HG03342 (cell line): ENCODE results near the gene DHFR2.
A peak's percentile ranks its signal among the peaks of the same experiment; 100 is the strongest.
"Not testable (repeated sequence)": the region's sequence is repeated elsewhere in the genome, so short reads cannot be mapped to it uniquely, and the experiment has no call there.

Experiments
- ATAC-seq: cut with Tn5 transposase; IDR thresholded peaks from one replicate; pipeline ENCODE4 v1.9.1; 2021; ENCODE audit warnings: mild to moderate bottlenecking, moderate library complexity; ENCODE audit not compliant: unreplicated experiment

Gene DHFR2

GRCh38 chr3:94062513-94063404 lies at the start of gene DHFR2, which contains the start of gene NSUN3:
DHFR2 (minus strand) TSS chr3:94062916; CDS start chr3:94061511, 1,405 bp downstream.
NSUN3 (plus strand) TSS chr3:94063061; CDS start chr3:94063127, 66 bp downstream.
- ATAC-seq, result peak; percentile 92

- no peak for ATAC-seq
These were observed 48.1 kb upstream of the DHFR2 start for GRCh38 chr3:94110854-94111253.

- ATAC-seq, result not testable (repeated sequence)
These were observed 47.5 kb upstream of the DHFR2 start for GRCh38 chr3:94110232-94110631.

- no peak for ATAC-seq
These were observed 43.6 kb upstream of the DHFR2 start for GRCh38 chr3:94106268-94106667.

- ATAC-seq, result no peak
These were observed 39.1 kb upstream of the DHFR2 start for GRCh38 chr3:94101860-94102259.

- ATAC-seq, result no peak
These were observed 36.6 kb upstream of the DHFR2 start for GRCh38 chr3:94099311-94099710.

GRCh38 chr3:94098452-94098851 lies 35.7 kb upstream of the DHFR2 start:
- ATAC-seq, result no peak

- no peak for ATAC-seq
These were observed 32.4 kb upstream of the DHFR2 start for GRCh38 chr3:94095111-94095510.

- ATAC-seq, result no peak
These were observed 30.4 kb upstream of the DHFR2 start for GRCh38 chr3:94093151-94093550.

GRCh38 chr3:94092086-94092485 lies 29.4 kb upstream of the DHFR2 start:
- no peak for ATAC-seq

- ATAC-seq, result no peak
These were observed 26.4 kb upstream of the DHFR2 start for GRCh38 chr3:94089126-94089525.

- ATAC-seq, result peak; percentile 69
These were observed 20.5 kb upstream of the DHFR2 start for GRCh38 chr3:94083261-94083660.

GRCh38 chr3:94082391-94082937 lies 19.7 kb upstream of the DHFR2 start:
- no peak for ATAC-seq

GRCh38 chr3:94081884-94082283 lies 19.2 kb upstream of the DHFR2 start:
- ATAC-seq, result no peak

- ATAC-seq, result not testable (repeated sequence)
These were observed 17.8 kb upstream of the DHFR2 start for GRCh38 chr3:94080552-94080951.

GRCh38 chr3:94076055-94076454 lies 13.3 kb upstream of the DHFR2 start:
- no peak for ATAC-seq

GRCh38 chr3:94071713-94072284 lies 9.1 kb upstream of the DHFR2 start:
- peak; percentile 50 for ATAC-seq

GRCh38 chr3:94070341-94070911 lies 7.7 kb upstream of the DHFR2 start:
- peak; percentile 64 for ATAC-seq

GRCh38 chr3:94069194-94069813 lies 6.6 kb upstream of the DHFR2 start:
- ATAC-seq, result no peak

GRCh38 chr3:94066506-94067500 lies 4.1 kb upstream of the DHFR2 start:
- ATAC-seq, result no peak
